Measurements from ENCODE around the gene LRRC8D.

DNA sequence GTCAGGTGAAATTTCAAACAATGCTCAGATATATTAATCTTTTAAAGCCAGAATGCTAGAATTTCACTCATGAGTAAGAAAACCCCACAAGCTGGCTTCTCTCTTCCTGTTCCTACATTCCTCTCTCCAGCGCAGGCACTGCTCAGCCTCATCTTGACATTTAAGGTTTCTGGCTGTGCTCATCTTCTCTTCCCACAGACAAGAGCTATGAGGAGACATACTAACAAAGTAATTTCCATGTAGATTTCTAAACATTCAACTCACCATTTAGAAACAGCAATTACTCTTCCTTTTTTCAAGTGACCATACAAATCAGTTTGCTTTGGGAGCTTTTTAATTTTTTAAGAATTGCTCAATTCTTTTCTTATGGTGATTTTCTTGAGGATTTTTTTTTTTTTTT lies 7.8 kb upstream of the LRRC8D start:
- TF ChIP-seq MAX (IDR thresholded peaks at IDR 0.05; ENCODE audit: low read depth, low read length) (no peak), POLR2A (IDR thresholded peaks at IDR 0.05; ENCODE audit: extremely low read depth, insufficient read length) (no peak), MYC (IDR thresholded peaks at IDR 0.05; ENCODE audit: low read depth, low read length) (no peak)
- TF ChIP-seq, protein P1, sequence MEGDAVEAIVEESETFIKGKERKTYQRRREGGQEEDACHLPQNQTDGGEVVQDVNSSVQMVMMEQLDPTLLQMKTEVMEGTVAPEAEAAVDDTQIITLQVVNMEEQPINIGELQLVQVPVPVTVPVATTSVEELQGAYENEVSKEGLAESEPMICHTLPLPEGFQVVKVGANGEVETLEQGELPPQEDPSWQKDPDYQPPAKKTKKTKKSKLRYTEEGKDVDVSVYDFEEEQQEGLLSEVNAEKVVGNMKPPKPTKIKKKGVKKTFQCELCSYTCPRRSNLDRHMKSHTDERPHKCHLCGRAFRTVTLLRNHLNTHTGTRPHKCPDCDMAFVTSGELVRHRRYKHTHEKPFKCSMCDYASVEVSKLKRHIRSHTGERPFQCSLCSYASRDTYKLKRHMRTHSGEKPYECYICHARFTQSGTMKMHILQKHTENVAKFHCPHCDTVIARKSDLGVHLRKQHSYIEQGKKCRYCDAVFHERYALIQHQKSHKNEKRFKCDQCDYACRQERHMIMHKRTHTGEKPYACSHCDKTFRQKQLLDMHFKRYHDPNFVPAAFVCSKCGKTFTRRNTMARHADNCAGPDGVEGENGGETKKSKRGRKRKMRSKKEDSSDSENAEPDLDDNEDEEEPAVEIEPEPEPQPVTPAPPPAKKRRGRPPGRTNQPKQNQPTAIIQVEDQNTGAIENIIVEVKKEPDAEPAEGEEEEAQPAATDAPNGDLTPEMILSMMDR (IDR thresholded peaks at IDR 0.05; ENCODE audit: low read depth, low read length): no peak
